ENCODE results near the gene CXCR6. TPM values are rescaled to one million over a fixed set of nuclear protein-coding genes. Genes with fewer than 3 reads are reported as not detected.

Gene CXCR6
- total RNA-seq, 1 experiment from 2014 or later: not detected

- H3K79me1 ChIP-seq (ENCODE audit: insufficient read depth, low read depth, low read length, poor library complexity, severe bottlenecking): no peaks in the 10 kb centered on the region
- H3K23me2 ChIP-seq (ENCODE audit: insufficient read length, low read depth, low read length, poor library complexity, severe bottlenecking): no peaks in the 10 kb centered on the region
- no peak overlapping the region for H3K14ac ChIP-seq (ENCODE audit: insufficient read depth, low read length)
- no peak overlapping the region for H3K23ac ChIP-seq (ENCODE audit: insufficient read length, low read depth, low read length)
- no peak overlapping the region for H3K18ac ChIP-seq (ENCODE audit: insufficient read length, low read depth, low read length)
- WGBS (ENCODE audit: extremely low coverage, insufficient read length, low lambda C conversion rate): no CpG with 5 or more reads among the region's 5 CpGs
- no peak overlapping the region for H3K4ac ChIP-seq (ENCODE audit: low read depth, low read length)
- no peak overlapping the region for H3T11ph ChIP-seq (ENCODE audit: low read length)
- no peaks in the 10 kb centered on the region for H3K79me2 ChIP-seq (ENCODE audit: insufficient read depth, low read length)
- H2BK120ac ChIP-seq (ENCODE audit: low read depth, low read length, poor library complexity, severe bottlenecking): no peak overlapping the region
- no peak overlapping the region for H2BK15ac ChIP-seq (ENCODE audit: low read depth, low read length)
- Mint-ChIP-seq H3K36me3 (ENCODE audit: insufficient read depth in 1 of 3, low read depth in 3 of 3) (peaks cover 17 to 44% (median 37%) of the 10 kb centered on the region in 3 experiments; a peak in 6 of 7 replicates), H3K27ac (no peak overlapping the region), H3K27me3 (ENCODE audit: low read depth) (no peaks in the 10 kb centered on the region), H3K4me1 (peaks cover 6 to 9% of the 10 kb centered on the region in 2 experiments), H3K9me3 (no peaks in the 10 kb centered on the region), H3K4me3 (no peak overlapping the region)
- no peak overlapping the region for H3K4me2 ChIP-seq (ENCODE audit: insufficient read depth, insufficient read length, low read length)
- H2BK12ac ChIP-seq (ENCODE audit: insufficient read length, low read depth, low read length): no peak overlapping the region
- H3K4me1 ChIP-seq (ENCODE audit: insufficient read depth, low read length): no peaks in the 10 kb centered on the region
- no peak for TF ChIP-seq CTCF (conservative IDR thresholded peaks at IDR 0.05)
- H4K91ac ChIP-seq (ENCODE audit: insufficient read length, low read depth, low read length): no peak overlapping the region
- H4K5ac ChIP-seq (ENCODE audit: insufficient read length, low read depth, low read length): no peak overlapping the region
- H3K9ac ChIP-seq (ENCODE audit: extremely low read depth, insufficient read length, low read length): no peak overlapping the region
- DNase-seq: no peak
- H4K8ac ChIP-seq (replicated peaks; ENCODE audit: insufficient read length, low read depth, low read length): no peak overlapping the region
- H3K56ac ChIP-seq (ENCODE audit: insufficient read length, low read depth, low read length): no peak overlapping the region
- no peak overlapping the region for H2BK20ac ChIP-seq (ENCODE audit: low read depth, low read length, poor library complexity, severe bottlenecking)
- H2BK5ac ChIP-seq (ENCODE audit: insufficient read length, low read length): no peak overlapping the region
- H4K20me1 ChIP-seq (ENCODE audit: control insufficient read depth, insufficient read depth, insufficient read length): no peaks in the 10 kb centered on the region
- H2AFZ ChIP-seq (ENCODE audit: low read length): no peak overlapping the region
- no peak overlapping the region for H2AK5ac ChIP-seq (ENCODE audit: insufficient read length, low read length)
- no peak overlapping the region for H3K27ac ChIP-seq (ENCODE audit: insufficient read length, low read depth, low read length)
- H3K27me3 ChIP-seq (ENCODE audit: insufficient read depth, low read length): no peaks in the 10 kb centered on the region
- H3K9me3 ChIP-seq (ENCODE audit: control insufficient read depth, low read depth, low read length): no peaks in the 10 kb centered on the region
Observed at GRCh38 chr3:45944830-45945620, 1.8 kb downstream of the CXCR6 start.

Data from H9 (cell line).